Sigmoid colon (tissue), 4 donors: Measurements from ENCODE around the gene FAM227B.

Source experiments
- CTCF ChIP-seq, 4 experiments: fragments of 450-650 bp in 3 of 4; fragments of 200-600 bp in 1 of 4; IDR thresholded peaks; one replicate each; pipeline ENCODE4 v1.5.1; 2016 to 2019; ENCODE audit warnings: antibody characterized with exemption in 4 of 4, mild to moderate bottlenecking in 3 of 4, moderate library complexity in 2 of 4
- EP300 ChIP-seq, 4 donors: sonication (generic); formaldehyde crosslinking; IDR thresholded peaks; one replicate each; pipeline ENCODE4 v1.6.1; 2017; ENCODE audit warnings: antibody characterized with exemption in 4 of 4
- POLR2A ChIP-seq, 2 donors: fragments of 450-650 bp; IDR thresholded peaks; one replicate each; pipeline ENCODE4 v1.6.1; 2016; ENCODE audit warnings: antibody characterized with exemption in 2 of 2, mild to moderate bottlenecking in 2 of 2, moderate library complexity in 2 of 2

GRCh38 chr15:49370782-49371181 lies 249.8 kb downstream of the FAM227B start:
- no peak for TF ChIP-seq CTCF (IDR thresholded peaks at IDR 0.05)
- TF ChIP-seq EP300 (IDR thresholded peaks at IDR 0.05) = no peak
- no peak for TF ChIP-seq POLR2A (IDR thresholded peaks at IDR 0.05)
